ENCODE results near the gene C20orf144.

C20orf144 gene

GRCh38 chr20:33676121-33676520, 14.0 kb downstream of the C20orf144 start:
- DNase-seq, result no peak

DNA sequence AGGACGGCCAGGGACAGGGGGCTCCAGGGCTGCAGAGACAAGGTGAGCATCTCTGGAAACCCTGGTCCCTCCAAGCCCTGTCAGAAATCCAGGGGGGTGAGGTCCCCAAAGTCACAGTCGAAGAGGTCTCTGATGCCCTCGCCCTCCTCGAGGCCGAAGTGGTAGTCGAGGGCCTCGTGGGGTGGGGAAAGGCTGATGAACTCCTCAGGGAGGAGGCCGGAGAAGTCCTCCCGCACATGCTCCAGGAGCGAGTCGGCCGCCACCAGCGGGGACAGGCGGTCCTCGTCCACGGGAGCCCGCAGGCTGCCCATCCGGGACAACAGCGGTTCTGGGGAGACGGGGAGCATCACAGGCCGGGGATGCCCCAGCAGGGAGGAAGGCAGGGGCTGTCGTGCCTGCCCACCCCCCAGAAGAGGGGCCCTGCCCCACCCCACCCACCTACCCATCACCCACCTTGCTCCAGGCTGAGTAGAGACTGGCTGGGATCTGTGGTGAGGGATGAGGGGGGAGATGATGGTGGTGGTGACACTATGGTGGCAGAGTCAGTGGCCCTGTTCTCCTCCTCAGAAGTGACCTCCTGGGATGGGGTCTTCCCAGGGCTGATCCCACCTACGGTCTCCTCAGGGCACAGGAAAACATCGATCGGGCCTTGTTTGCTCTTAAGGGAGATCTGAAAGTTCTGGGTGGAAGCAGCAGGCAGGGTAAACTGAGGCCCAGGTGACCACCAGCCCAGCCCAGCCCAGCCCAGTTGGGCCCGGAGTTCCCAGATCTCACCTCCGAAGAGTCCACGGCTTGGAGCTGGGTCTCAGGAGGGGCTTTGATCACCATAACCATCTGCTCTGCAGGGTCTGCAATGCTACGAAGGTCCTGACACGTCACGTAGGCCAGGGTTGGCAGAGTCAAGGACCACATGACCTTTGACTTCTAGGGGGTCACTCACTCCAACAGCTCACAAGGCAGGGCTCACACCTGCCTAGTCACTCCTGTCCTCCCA, 14.8 kb downstream of the C20orf144 start:
- no peak for DNase-seq

DNA sequence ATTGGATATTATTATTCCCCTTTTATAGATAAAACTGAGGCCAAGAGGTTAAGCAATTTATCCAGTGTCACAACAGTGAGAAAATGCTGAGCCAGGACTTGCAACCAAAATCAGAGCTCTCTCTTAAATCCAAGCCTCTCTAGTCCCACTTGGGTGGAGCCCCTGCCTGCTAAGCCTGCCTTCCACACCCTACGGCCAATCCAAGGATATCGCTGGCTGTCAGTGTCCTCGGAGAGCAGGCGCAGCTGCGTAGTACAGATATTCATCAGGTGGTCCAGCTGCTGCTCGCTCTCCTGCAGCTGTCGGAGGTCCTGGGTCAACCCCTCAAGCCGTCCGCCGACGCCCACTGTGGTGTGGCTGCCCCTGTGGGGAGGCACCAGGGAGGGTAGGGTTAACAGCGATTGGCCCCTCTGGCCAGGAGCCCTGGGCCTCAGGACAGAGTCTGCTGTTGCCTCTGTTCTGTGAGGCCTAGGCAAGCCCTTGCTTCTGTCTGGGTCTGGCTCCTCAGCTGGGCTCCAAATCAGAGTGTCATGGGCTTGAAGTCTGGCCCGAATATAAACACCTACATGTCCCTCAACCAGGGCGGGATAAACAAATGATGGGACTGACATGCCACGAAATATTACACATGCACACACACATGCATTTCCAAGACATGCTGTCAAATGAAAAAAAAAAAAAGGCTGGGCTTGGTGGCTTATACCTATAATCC, 16.0 kb downstream of the C20orf144 start:
- no peak for DNase-seq

DNA sequence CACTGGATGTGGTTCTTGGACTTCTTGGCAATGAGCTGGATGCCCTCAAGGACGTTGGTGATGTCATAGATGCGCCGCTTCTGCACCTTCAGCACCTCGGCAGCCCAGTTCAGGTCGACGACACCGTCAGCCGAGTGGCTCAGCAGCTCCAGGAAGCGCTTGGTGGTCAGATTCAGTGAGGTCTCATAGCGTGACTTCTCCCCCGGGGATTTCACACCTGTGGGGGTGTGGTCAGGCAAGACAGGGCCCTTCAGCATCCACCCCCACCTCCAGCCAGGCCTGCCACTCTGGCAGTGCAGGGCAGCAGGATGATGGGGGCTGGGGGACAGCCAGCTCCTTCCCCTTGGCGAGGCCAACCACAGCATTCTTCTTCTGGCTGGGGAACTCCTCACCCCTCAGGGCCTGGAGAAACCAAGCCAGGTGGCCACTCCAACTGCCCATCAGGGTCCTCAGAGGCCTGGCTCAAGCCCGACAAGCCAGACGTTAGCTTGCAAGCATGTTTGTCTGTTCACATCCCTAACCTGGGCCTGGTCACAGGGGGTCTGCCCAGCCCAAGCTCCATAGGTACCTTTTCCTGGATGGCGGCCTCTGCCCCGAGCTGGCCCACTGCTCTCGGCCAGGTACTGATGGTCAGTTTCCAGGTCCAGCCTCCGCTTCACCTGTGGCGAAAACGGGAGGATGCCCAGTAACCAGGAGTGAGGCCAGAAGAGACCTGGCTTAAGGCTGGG, 17.8 kb downstream of the C20orf144 start:
- DNase-seq, result no peak

- DNase-seq, result no peak
These were observed 18.6 kb downstream of the C20orf144 start for GRCh38 chr20:33680686-33681085.

GRCh38 chr20:33681288-33681687, 19.2 kb downstream of the C20orf144 start:
- no peak for DNase-seq

DNA sequence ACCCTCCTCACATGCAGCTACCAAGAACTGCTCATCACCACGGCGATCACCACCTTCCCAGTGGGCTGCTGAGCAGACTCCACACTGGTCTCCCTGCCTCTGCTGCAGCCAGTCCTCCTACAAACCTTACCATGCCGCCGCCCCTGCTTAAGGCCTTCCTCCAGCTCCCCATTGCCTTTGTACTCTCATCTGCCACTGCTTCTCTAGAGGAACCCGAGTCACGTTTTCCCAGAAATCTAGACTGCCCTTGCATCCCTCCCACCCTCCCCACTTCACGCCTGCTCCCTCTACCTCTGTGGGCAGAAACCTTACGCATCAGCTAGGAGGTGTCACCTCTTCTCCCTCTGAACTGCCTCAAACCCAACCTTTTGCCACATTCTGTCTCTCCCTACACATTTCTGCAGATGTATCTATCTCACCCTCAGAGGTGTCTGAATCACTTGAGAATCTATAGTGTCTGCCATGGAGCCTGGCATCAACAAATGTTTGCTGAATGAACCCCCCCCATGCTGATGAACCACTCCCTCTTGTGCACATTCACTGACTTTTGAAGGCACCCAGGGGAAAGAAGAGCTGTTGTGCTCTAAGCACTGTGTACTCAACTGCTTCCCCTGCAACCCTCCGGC, 19.7 kb downstream of the C20orf144 start:
- DNase-seq, result no peak

- no peak for DNase-seq
These were observed 22.6 kb downstream of the C20orf144 start for GRCh38 chr20:33684533-33685327.

DNA sequence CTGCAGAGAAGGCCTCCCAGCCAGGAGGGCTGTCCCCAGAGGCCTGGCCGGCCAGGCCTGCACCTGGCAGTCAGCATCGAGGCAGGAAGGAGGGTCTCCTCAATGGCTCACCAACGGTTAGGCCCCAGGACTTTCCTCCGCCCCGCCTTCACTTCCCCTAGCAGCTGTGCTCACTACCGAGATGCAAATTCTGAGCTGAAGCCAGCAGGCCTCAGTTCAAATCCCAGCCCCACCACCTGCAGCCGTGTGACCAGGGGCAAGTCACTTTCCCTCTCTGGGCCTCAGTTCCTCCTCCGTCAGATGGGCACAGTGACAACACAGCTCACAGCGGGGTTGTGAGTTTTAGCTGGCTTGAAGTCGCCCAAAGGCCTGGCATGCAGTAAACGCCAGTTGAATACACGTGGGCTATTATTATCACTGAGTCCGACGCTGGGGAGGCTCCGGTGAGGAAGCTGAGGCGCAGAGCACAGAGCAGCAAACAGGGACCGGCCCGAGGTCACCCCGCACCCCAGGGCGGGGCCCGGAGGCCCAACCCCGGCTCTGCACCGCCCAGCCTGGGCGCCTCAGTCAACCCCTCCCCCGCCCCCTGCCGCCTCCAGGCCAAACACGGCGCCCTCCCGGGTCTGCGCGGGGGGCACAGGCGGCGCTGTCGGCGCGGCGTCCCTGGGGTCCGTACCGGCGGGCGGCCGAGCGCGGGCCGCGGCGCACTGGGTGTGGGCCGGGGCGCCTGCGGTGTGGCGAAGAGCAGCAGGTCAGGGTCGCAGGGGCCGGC, 23.4 kb downstream of the C20orf144 start:
- DNase-seq, result no peak

DNA sequence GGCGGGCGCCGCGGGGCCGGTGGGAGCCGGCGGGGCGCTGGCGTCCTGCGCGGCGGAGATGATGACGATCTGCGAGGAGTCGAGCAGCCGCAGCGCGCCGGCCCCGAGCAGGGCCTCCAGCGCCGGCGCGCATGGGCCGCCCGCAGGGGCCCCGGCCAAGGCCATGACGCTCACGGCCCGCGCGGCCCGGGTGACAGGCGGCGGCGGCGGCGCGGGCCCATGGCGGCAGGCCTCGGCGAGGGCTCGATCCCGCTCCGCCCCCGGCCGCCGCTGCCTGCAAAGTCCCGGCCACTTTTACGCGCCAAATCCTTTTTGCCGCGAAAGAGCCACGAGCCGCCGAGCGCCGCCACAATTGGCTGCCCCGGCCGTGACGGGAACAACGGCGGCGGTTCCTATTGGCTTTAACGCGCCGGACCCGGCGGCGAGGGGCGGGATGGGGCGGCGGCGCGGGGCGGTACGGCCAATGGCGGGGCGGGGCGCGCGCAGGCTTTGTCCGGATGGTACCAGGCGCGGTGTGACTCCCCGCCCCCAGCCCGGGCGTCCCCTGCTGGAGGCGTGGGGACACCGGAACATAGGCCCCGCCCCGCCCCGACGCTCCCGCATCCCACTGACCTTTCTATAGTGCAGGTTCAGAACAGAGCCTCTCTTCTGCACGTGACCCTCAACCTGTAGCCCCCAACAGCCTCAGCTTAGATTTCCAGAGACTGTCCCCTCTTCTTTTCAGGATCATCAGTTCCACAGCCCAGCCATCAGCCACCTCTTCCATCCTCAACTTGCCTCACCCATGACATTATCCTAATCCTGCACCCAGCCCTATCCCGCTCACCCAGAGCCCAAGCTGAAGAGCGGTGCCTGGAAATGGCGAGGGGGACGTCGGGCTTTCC, 24.2 kb downstream of the C20orf144 start, which contains the start of gene E2F1:
E2F1 (minus strand) TSS at position 286 of the 884 bp plus-strand sequence; CDS start at position 165, 121 bp downstream.
- DNase-seq, result peak; percentile 50 to 99 (median 91)

- no peak for DNase-seq
These were observed 24.8 kb downstream of the C20orf144 start for GRCh38 chr20:33686984-33687366.

- DNase-seq, result peak in 3 of 51 donors; percentile 11 to 17 (median 16)
These were observed 25.3 kb downstream of the C20orf144 start for GRCh38 chr20:33687370-33687915.

GRCh38 chr20:33687993-33688937, 26.1 kb downstream of the C20orf144 start:
- DNase-seq, result no peak

- DNase-seq, result no peak
These were observed 26.9 kb downstream of the C20orf144 start for GRCh38 chr20:33688938-33689424.

GRCh38 chr20:33689493-33689892, 27.4 kb downstream of the C20orf144 start:
- DNase-seq, result no peak

GRCh38 chr20:33689973-33690372, 27.8 kb downstream of the C20orf144 start:
- DNase-seq, result peak in 13 of 51 donors; percentile 13 to 68 (median 29)

DNA sequence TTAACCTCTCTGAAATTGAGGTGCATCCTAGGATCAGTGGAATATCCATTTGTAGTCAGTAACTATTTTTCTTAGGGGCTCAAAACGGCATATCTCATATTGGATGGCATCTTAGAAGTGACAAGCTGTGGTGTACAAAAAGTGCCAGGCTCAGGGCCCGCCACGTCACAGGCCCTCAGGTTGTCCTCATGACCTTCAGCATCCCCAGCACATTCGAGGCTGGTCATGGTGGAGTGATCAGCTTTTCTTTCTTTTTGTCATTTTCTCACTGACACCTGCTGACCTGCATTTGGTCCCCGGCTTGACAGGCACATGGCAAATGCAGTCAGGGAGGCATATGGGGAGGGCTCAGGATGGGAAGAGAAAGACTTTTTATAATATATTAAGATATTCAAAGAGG, 31.2 kb downstream of the C20orf144 start:
- peak in 5 of 51 donors; percentile 14 to 62 (median 49) for DNase-seq
